IPS DF 6.9 (cell line): ENCODE measurements around the gene GREB1L.

Experiments used
- DNase-seq: peaks from one replicate; pipeline ENCODE4 v3.0.0-alpha.2; 2013; ENCODE audit warnings: low read depth, low spot score
- H3K27ac ChIP-seq: one replicate; pipeline ENCODE4 v1.5.1; 2013; ENCODE audit warnings: low read length, control low read depth
- H3K27me3 ChIP-seq: 2 replicates; pipeline ENCODE4 v1.6.1; 2013; ENCODE audit warnings: mild to moderate bottlenecking, low read length; ENCODE audit not compliant: control insufficient read depth, insufficient read depth
- H3K36me3 ChIP-seq: 2 replicates; pipeline ENCODE4 v1.6.1; 2013; ENCODE audit warnings: low read length; ENCODE audit not compliant: control insufficient read depth, insufficient read depth
- H3K4me1 ChIP-seq: 2 replicates; pipeline ENCODE4 v1.6.1; 2013; ENCODE audit warnings: low read length; ENCODE audit not compliant: control insufficient read depth, insufficient read depth
- H3K4me3 ChIP-seq: 2 replicates; pipeline ENCODE4 v1.5.1; 2013; ENCODE audit warnings: mild to moderate bottlenecking, low read length
- H3K9me3 ChIP-seq: 2 replicates; pipeline ENCODE4 v1.6.1; 2013; ENCODE audit warnings: low read length, inconsistent platforms; ENCODE audit not compliant: control insufficient read depth, insufficient read depth
- WGBS: extraction: QIAGEN DNeasy Blood & Tissue Kit; methylation state at CpG from one replicate; pipeline ENCODE4 v1.1.7; 2013; ENCODE audit warnings: mixed read lengths, missing lambda C conversion rate; ENCODE audit not compliant: insufficient read length, insufficient coverage; 5-methylcytosine and 5-hydroxymethylcytosine counted together

GREB1L gene

DNA sequence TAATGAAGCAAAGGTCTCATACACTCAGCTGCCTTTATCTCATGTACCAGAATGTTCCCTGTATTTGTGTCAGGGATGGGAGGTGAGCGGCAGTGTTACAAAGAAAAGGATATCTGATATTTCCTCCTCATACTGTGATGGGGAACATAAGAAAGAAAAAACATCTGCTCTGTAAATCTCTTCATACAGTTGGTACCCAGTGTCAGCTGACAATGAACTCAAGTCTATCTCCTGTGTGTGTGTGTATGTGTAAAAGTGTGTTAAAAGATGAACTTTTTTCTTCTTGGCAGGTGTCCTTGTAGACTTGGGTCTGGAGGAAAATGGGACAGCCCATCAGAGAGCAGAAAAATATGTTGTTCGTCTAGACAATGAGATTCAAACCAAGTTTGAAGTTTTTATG is 230.7 kb downstream of the GREB1L start:
- H3K4me1 ChIP-seq, result no peaks in the 10 kb centered on the region
- DNase-seq, result no peak
- no peak overlapping the region for H3K4me3 ChIP-seq
- H3K36me3 ChIP-seq, result no peaks in the 10 kb centered on the region
- H3K9me3 ChIP-seq, result no peaks in the 10 kb centered on the region
- no CpG with 5 or more reads among the region's 2 CpGs for WGBS
- H3K27ac ChIP-seq, result no peak overlapping the region
- no peaks in the 10 kb centered on the region for H3K27me3 ChIP-seq

- no CpG with 5 or more reads among the region's 2 CpGs for WGBS
- H3K27me3 ChIP-seq, result no peaks in the 10 kb centered on the region
- H3K9me3 ChIP-seq, result no peaks in the 10 kb centered on the region
- DNase-seq, result no peak
- no peaks in the 10 kb centered on the region for H3K36me3 ChIP-seq
- no peak overlapping the region for H3K4me3 ChIP-seq
- H3K4me1 ChIP-seq, result no peaks in the 10 kb centered on the region
- no peak overlapping the region for H3K27ac ChIP-seq
These were observed 232.6 kb downstream of the GREB1L start for GRCh38 chr18:21474621-21475020.

DNA sequence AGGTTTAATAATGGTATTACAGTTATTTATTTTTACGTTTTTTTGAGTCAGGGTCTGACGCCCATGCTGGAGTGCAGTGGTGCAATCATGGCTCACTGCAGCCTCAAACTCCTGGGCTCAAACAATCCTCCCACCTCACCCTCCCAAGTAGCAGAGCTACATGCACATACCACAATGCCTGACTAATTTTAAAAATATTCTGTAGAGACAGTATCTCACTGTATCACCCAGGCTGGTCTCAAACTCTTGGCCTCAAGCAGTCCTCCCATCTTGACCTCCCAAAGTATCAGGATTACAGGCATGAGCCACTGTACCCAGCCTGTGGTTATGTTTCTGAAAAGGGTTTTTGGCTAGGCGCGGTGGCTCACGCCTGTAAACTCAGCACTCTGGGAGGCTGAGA is 237.7 kb downstream of the GREB1L start:
- H3K36me3 ChIP-seq, result no peaks in the 10 kb centered on the region
- no peak overlapping the region for H3K27ac ChIP-seq
- no peaks in the 10 kb centered on the region for H3K4me1 ChIP-seq
- H3K27me3 ChIP-seq, result no peaks in the 10 kb centered on the region
- H3K4me3 ChIP-seq, result no peak overlapping the region
- no peaks in the 10 kb centered on the region for H3K9me3 ChIP-seq
- no peak for DNase-seq
- 100% methylated on average over 1 of the region's 5 CpGs for WGBS

- Histone ChIP-seq H3K9me3 (no peaks in the 10 kb centered on the region), H3K4me1 (no peaks in the 10 kb centered on the region), H3K4me3 (no peak overlapping the region), H3K27ac (no peak overlapping the region), H3K36me3 (no peaks in the 10 kb centered on the region), H3K27me3 (no peaks in the 10 kb centered on the region)
- DNase-seq, result no peak
- WGBS, result no CpG with 5 or more reads among the region's 2 CpGs
These were observed 239.7 kb downstream of the GREB1L start for GRCh38 chr18:21481739-21482138.

DNA sequence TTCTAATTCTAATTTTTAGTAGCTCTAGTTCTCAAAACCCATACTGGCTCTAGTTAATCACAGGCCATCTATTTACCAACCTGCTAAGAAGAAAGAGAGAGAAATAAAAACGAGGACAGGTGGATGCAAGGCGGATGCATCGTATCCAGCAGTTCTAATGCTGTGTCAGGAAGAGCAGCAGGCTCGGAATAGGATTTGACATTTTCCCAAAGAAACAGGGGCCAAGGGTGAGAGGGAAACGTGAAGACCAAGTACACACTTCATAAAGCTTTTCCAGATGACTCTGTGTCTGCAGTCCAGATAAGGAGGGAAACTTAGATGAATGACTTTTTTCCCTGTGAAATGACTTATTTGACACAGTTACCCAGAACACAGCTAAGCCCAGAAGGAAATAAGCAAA is 241.0 kb downstream of the GREB1L start:
- Histone ChIP-seq H3K27me3 (no peaks in the 10 kb centered on the region), H3K9me3 (no peaks in the 10 kb centered on the region), H3K27ac (no peak overlapping the region), H3K4me3 (no peak overlapping the region), H3K36me3 (no peaks in the 10 kb centered on the region), H3K4me1 (no peaks in the 10 kb centered on the region)
- DNase-seq, result no peak
- WGBS, result no CpG with 5 or more reads among the region's 5 CpGs

GRCh38 chr18:21484851-21485636 is 243.0 kb downstream of the GREB1L start:
- Histone ChIP-seq H3K4me3 (no peak overlapping the region), H3K27me3 (no peaks in the 10 kb centered on the region), H3K27ac (no peak overlapping the region), H3K9me3 (no peaks in the 10 kb centered on the region), H3K4me1 (no peaks in the 10 kb centered on the region), H3K36me3 (no peaks in the 10 kb centered on the region)
- WGBS, result no CpG with 5 or more reads among the region's 7 CpGs
- no peak for DNase-seq

DNA sequence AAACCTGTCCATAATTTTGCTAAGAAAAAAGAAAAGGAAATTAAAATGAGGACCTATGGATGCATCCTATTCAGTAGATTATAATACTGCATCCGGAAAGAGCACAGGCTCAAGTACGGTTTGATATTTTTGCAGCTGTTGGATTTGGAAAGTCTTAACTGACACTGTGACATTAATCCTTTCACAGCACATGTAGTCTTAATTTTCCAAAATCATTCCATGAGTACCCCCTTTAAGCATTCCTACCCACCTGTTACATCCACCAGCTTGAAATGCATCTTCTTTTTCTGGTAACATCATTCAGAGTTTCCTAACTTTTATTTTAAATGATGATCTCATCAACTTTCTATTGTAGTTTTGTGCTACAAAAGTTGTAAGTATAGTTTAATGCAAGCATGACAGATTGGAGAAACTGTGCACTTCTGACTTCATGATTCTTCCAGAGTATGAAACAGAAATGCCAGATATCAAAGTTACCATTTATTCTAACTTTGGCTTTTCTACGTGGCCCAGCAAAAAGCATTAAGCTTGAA is 244.9 kb downstream of the GREB1L start:
- no peaks in the 10 kb centered on the region for H3K4me1 ChIP-seq
- WGBS, result no CpG with 5 or more reads among the region's 3 CpGs
- no peaks in the 10 kb centered on the region for H3K27me3 ChIP-seq
- no peak overlapping the region for H3K4me3 ChIP-seq
- no peak overlapping the region for H3K27ac ChIP-seq
- DNase-seq, result no peak
- no peaks in the 10 kb centered on the region for H3K9me3 ChIP-seq
- no peaks in the 10 kb centered on the region for H3K36me3 ChIP-seq

GRCh38 chr18:21489119-21489750 is 247.2 kb downstream of the GREB1L start:
- Histone ChIP-seq H3K27ac (no peak overlapping the region), H3K4me3 (no peak overlapping the region), H3K27me3 (no peaks in the 10 kb centered on the region), H3K36me3 (no peaks in the 10 kb centered on the region), H3K4me1 (no peaks in the 10 kb centered on the region), H3K9me3 (no peaks in the 10 kb centered on the region)
- no CpG with 5 or more reads among the region's 6 CpGs for WGBS
- peak; percentile 63 for DNase-seq

- no CpG with 5 or more reads among the region's 15 CpGs for whole genome bisulfite sequencing
These were observed 248.0 kb downstream of the GREB1L start for GRCh38 chr18:21489919-21490495.

DNA sequence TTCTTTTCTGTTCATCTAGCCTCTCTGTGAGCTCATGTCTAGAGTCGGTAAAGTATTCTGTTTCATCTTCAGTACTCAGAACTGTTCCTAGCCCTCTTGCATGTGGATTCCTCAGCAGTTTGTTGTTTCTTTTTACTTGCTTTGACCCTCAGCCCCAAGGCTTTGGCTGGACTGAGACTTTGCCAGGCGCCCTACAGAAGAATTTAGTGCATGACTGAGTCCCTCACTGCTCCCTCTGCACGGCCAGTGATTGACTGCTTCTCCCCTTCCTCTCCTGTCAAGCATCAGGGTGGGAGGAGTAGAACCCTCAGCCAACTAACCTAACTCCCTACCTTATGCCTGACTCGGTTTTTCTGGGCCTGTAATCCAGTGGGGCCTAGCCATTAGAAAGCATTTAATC is 248.7 kb downstream of the GREB1L start:
- H3K4me1 ChIP-seq, result no peaks in the 10 kb centered on the region
- no peak for DNase-seq
- no peak overlapping the region for H3K27ac ChIP-seq
- H3K9me3 ChIP-seq, result no peaks in the 10 kb centered on the region
- H3K27me3 ChIP-seq, result no peaks in the 10 kb centered on the region
- H3K36me3 ChIP-seq, result no peaks in the 10 kb centered on the region
- no peak overlapping the region for H3K4me3 ChIP-seq
- WGBS, result no CpG with 5 or more reads among the region's 4 CpGs

More at GRCh38 chr18:21489919-21490495, 248.0 kb downstream of the GREB1L start:
- H3K27me3 ChIP-seq, result no peaks in the 10 kb centered on the region
- H3K4me1 ChIP-seq, result no peaks in the 10 kb centered on the region
- H3K27ac ChIP-seq, result no peak overlapping the region
- DNase-seq, result no peak
- H3K4me3 ChIP-seq, result no peak overlapping the region
- no peaks in the 10 kb centered on the region for H3K9me3 ChIP-seq
- no peaks in the 10 kb centered on the region for H3K36me3 ChIP-seq
